Endothelial cell of umbilical vein (primary cell): ENCODE measurements around the gene COL23A1.

ENCODE experiments used
- CTCF ChIP-seq, 2 donors: IDR thresholded peaks; 1 replicate in 1 of 2; 2 replicates in 1 of 2; pipeline ENCODE4 v1.5.1; 2011; ENCODE audit warnings: low read length in 2 of 2, mild to moderate bottlenecking in 2 of 2, moderate library complexity in 2 of 2, control low read depth in 1 of 2, inconsistent platforms in 1 of 2, low read depth in 1 of 2; ENCODE audit not compliant: insufficient read depth in 1 of 2; ENCODE audit errors: extremely low read depth in 1 of 2
- MAX ChIP-seq: IDR thresholded peaks from 2 replicates; pipeline ENCODE4 v1.6.1; 2011; ENCODE audit not compliant: insufficient read depth, insufficient read length
- POLR2A ChIP-seq: IDR thresholded peaks from 2 replicates; pipeline ENCODE4 v1.6.1; 2012; ENCODE audit warnings: low read depth, mild to moderate bottlenecking, control low read depth, low read length
- POLR2AphosphoS5 ChIP-seq: IDR thresholded peaks from 2 replicates; pipeline ENCODE4 v1.6.1; 2012; ENCODE audit warnings: low read depth, mild to moderate bottlenecking, control low read depth, low read length, moderate library complexity; ENCODE audit not compliant: insufficient read depth

GRCh38 chr5:178368274-178368673 lies 221.9 kb downstream of the COL23A1 start:
- TF ChIP-seq CTCF (IDR thresholded peaks at IDR 0.05; ENCODE audit: extremely low read depth in 1 of 2, insufficient read depth in 1 of 2, low read depth in 1 of 2, low read length in 2 of 2) (no peak), POLR2AphosphoS5 (no peak), MAX (no peak), POLR2A (no peak)
